ENCODE measurements around the gene C10orf90. TPM values are rescaled to one million over a fixed set of nuclear protein-coding genes. Genes with fewer than 3 reads are reported as not detected.

C10orf90 gene
- total and polyA plus RNA-seq, 2 donors (not counting 3 experiments of a cell fraction or from before 2014, with no cell fraction given) = not detected

DNA sequence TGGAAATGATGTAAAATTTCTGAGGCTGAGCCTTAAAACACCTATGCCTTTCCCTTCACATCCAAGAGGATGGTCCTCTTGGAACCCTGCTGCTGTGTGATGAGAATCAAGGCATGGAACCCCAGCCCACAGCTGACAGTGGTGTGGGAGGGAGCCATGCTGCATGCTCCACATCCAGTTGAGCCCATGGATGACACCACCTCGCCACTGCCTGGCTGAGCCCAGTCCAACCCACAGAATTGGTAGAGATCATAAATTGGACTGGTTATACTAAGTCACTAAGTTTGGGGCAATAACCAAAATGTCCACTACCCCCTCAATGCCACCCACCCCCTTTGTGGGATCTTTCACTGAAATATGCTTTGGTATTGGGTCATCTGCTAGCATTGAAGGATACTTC lies 45.9 kb upstream of the C10orf90 start:
- POLR2A ChIA-PET = no interaction called here
- Histone ChIP-seq H3K36me3 (ENCODE audit: control insufficient read depth in 2 of 2, extremely low read depth in 1 of 2, insufficient read depth in 2 of 2, low read length in 2 of 2) (no peaks in the 10 kb centered on the region), H3K9ac (replicated peaks; ENCODE audit: extremely low read depth, insufficient read depth, low read length) (no peak overlapping the region), H3K9me1 (replicated peaks; ENCODE audit: control insufficient read depth, extremely low read depth, insufficient read depth, low read length) (no peaks in the 10 kb centered on the region), H4K20me1 (replicated peaks; ENCODE audit: control insufficient read depth, extremely low read depth, insufficient read depth, low read length) (no peaks in the 10 kb centered on the region), H2AFZ (ENCODE audit: low read depth, low read length) (no peak overlapping the region), H3K27me3 (ENCODE audit: control insufficient read depth in 2 of 2, insufficient read depth in 2 of 2, low read length in 2 of 2) (no peaks in the 10 kb centered on the region), H3K9me3 (replicated peaks; ENCODE audit: control insufficient read depth, insufficient read depth, low read length) (no peaks in the 10 kb centered on the region), H3K79me2 (ENCODE audit: control insufficient read depth, insufficient read depth, low read length) (no peaks in the 10 kb centered on the region), H3K27ac (ENCODE audit: insufficient read depth, low read depth, low read length) (no peak overlapping the region), H3K4me3 (replicated peaks in 1 of 3; ENCODE audit: insufficient read depth in 1 of 3, low read depth in 1 of 3, low read length in 3 of 3) (no peak overlapping the region), H3K4me1 (ENCODE audit: control insufficient read depth, extremely low read depth, insufficient read depth, low read length) (no peaks in the 10 kb centered on the region), H3K4me2 (ENCODE audit: insufficient read depth, low read length) (no peak overlapping the region)
- intact Hi-C loops (cut with micrococcal nuclease) = no loop called here
- CTCF ChIA-PET = no interaction called here
- dilution Hi-C loops (cut with MboI; ENCODE audit: extremely low pct_ligation_motif_present, low sequenced_read_pairs) = no loop called here
- no TSS peak for BruUV-seq (replicated peaks)
- TF ChIP-seq MAX (IDR thresholded peaks at IDR 0.05; ENCODE audit: insufficient read depth, insufficient read length) = no peak
- no peak for TF ChIP-seq POLR2A (IDR thresholded peaks at IDR 0.05; ENCODE audit: low read depth, low read length)
- no peak for TF ChIP-seq MYC (IDR thresholded peaks at IDR 0.05; ENCODE audit: low read depth, low read length)
- no peak for TF ChIP-seq FOS (IDR thresholded peaks at IDR 0.05; ENCODE audit: borderline replicate concordance, insufficient read depth, low read length)
- no peak for TF ChIP-seq EZH2 (IDR thresholded peaks at IDR 0.05; ENCODE audit: borderline replicate concordance, low read depth, low read length, severe bottlenecking)
- TF ChIP-seq POLR2AphosphoS5 (IDR thresholded peaks at IDR 0.05; ENCODE audit: insufficient read depth, low read depth, low read length) = no peak
- TF ChIP-seq CTCF (IDR thresholded peaks at IDR 0.05; ENCODE audit: extremely low read depth in 1 of 2, insufficient read depth in 1 of 2, low read depth in 1 of 2, low read length in 2 of 2) = no peak
- no peak for TF ChIP-seq JUN (IDR thresholded peaks at IDR 0.05; ENCODE audit: borderline replicate concordance, insufficient read depth, insufficient read length, low read depth)
- no peak for TF ChIP-seq GATA2 (IDR thresholded peaks at IDR 0.05; ENCODE audit: insufficient read depth, insufficient read length, low read depth, low read length)
- FAIRE-seq = no peak
- no peak for DNase-seq (ENCODE audit: low read depth, low spot score)
